Stimulated activated CD4-positive, alpha-beta T cell treated with anti-CD3 and anti-CD28 coated beads, Interleukin-4, amount 100 ng/mL, for 4 hours (primary cell): ENCODE results near the gene PIGC.
A peak's percentile ranks its signal among the peaks of the same experiment; 100 is the strongest.

Experiments
- DNase-seq, 2 experiments: peaks; one replicate each; pipeline ENCODE4 v3.0.0-alpha.2; 2020

Gene PIGC

GRCh38 chr1:172397221-172397620, 46.6 kb downstream of the PIGC start:
- DNase-seq: no peak

GRCh38 chr1:172395576-172395975, 48.3 kb downstream of the PIGC start:
- DNase-seq: no peak

GRCh38 chr1:172394811-172395210, 49.1 kb downstream of the PIGC start:
- DNase-seq: no peak

- peak; percentile 48 to 71 for DNase-seq
These were observed 49.6 kb downstream of the PIGC start for GRCh38 chr1:172394141-172394751.

GRCh38 chr1:172393354-172393753, 50.5 kb downstream of the PIGC start:
- no peak for DNase-seq

- no peak for DNase-seq
These were observed 51.9 kb downstream of the PIGC start for GRCh38 chr1:172391976-172392375.
